DMS153 treated with DMSO at 0.1 percent for 48 hours (cell line): ENCODE measurements around the gene ATAD3B.
"Not testable (repeated sequence)": the region's sequence is repeated elsewhere in the genome, so short reads cannot be mapped to it uniquely, and the experiment has no call there.

ENCODE experiments used
- DNase-seq: peaks from one replicate; lab custom pipeline; 2025; ENCODE audit not compliant: unreplicated experiment; lab: John Stamatoyannopoulos, UW

The ATAD3B gene

DNA sequence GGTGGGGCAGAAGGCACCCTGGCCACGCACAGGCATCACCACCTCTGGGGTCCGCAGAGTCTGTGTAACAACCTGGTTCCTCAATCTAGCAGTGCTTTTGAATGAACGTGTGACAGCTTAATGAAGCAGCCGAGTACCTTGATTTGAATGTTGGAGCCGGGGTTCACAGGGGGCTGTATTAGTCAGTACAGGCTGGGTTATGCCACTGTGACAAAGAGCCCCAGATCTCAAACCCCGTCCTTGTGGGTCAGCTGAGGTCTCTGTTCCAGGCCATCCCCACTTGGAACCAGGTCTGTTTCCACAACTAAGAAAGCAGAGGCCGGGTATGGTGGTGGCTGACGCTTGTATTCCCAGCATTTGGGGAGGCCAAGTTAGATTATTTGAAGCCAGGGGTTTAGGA, 58.4 kb downstream of the ATAD3B start:
- DNase-seq = no peak

DNA sequence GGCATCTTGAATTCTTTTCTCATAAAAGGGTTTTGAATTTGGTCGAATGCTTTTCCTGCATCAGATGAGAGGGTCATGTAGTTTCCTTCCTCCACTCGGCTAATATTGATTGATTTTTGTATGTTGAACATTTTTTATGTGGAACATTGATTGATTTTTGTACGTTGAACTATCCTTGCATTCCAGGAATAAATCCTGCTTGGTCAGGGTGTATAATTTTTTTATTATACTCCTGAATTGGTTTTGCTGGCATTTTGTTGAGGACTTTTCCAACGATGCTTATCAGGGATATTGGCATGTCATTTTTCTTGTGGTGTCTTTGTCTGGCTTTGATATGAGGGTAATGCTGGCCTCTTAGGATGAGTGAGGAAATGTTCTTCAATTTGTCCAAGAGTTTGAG, 60.4 kb downstream of the ATAD3B start:
- no peak for DNase-seq

DNA sequence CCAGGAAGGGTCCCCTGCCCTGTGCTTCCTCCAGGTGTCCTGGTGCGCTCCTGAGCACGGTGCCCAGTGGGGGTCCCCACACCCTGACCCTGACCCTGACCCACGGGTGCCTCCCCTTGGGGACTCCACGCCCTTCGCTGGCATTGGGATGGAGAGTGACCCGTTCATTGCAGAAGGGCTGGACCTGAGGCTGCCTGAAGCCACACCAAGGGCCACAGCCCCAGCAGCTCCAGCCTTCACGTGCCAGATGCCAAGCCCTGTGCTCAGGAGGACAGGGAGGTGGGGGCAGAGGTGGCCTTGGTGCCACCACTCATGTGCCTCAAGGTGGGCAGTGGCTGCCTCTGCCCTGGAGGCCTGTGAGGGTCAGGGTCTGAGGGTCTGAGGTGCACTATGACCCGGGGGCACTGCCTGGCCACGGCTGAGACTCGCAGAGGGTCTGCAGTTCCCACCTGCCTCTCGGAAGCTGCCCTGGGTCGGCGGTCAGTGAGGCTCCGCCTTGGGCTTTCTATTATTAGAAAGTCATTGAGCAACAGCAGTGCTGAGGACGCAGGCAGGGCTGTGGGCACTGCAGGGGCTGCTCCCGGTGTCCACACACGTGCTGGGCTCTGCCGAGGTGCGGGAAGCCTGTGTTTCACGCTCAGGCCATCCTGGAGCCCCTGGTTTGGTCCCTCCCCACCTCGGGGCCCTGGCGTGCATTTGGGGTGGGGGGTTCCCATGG, 61.8 kb downstream of the ATAD3B start:
- not testable (repeated sequence) for DNase-seq

DNA sequence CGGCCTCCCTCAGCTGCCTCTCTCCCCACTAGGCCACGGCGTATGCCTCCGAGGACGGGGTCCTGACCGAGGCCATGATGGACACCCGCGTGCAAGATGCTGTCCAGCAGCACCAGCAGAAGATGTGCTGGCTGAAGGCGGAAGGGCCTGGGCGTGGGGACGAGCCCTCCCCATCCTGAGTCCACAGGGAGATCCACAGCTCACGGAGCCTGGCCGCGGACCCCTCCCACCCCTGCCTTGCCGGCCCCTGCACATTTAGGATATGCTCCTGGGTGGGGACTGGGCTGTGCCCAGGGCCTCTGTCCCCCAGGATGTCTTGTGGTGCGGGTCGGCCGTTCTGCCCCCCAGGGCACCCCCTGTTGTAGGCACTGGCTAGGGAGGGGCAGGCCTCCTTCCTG, 62.3 kb downstream of the ATAD3B start:
- DNase-seq = not testable (repeated sequence)

DNA sequence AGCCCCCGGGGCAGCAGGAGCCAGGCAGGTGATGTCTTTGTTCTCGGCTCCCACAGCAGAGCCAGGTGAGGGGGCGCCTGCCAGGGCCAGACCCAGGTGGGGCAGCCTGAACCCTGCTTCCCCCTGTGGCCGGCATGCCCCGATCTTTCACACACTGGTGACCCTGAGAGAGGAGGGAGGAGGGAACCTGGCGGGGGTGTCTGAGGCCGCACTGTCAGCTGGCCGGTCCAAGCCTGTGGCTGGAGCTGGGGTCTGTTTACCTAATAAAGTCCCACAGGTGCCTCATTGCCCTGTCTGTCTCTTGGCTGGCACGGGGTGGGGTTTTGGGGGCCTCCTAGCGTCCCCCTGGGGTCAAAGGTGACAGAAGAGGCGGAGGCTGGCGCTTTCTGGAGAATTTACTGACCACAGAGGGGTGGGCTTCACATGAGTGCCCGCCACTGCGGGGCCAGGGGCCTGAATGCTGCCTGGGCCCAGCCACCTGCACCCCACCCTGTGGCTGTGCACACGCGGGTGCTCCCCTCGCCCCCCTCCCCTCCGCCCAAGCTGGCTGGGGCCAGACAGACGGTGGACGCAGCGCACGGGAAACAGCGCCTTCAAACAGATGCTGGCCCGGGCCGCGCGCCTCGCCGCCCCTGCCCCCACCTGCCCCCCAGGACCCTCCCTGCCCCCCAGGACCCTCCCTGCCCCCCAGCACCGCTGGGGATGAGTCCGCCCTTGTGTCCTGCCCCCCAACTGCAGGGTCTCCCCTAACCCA, 63.0 kb downstream of the ATAD3B start:
- no peak for DNase-seq

DNA sequence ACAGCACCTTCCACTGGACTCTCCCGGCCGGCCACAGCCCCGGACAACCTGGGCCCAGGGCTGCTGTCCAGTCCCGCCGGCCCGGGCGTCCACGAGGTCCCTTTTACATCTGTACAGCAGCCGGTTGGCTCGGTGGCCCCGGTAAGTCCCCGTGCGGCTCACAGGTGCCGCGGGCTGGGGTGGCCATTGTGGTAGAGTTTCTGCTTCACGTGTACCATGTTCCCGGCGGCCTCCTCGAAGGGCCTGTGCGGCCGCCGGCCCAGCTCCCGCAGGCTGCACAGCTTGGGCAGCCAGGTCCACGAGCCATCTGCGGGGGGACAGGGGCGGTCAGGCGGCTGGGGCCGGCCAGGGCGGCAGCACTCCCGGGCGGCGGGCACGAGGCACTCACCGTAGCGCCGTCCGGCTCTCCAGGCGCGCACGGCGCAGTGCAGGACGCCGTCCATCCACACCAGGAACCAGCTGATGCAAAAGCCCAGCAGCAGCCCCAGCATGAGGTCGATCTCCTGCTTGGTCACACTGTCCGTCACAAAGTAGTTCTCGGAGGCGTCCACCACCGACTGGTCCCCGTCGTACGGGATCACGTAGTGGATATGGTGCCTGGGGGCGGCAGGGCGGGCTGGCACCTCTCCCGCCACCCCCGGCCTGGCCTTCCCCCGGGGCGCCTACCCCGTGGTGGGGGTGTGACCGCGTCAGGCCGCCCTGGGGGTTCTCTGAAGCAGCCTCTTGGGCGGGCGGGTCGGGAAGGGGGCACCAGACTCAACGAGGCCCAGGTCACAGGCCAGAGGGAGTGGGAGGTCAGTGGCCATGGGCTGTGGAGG, 63.8 kb downstream of the ATAD3B start:
- DNase-seq = no peak

DNA sequence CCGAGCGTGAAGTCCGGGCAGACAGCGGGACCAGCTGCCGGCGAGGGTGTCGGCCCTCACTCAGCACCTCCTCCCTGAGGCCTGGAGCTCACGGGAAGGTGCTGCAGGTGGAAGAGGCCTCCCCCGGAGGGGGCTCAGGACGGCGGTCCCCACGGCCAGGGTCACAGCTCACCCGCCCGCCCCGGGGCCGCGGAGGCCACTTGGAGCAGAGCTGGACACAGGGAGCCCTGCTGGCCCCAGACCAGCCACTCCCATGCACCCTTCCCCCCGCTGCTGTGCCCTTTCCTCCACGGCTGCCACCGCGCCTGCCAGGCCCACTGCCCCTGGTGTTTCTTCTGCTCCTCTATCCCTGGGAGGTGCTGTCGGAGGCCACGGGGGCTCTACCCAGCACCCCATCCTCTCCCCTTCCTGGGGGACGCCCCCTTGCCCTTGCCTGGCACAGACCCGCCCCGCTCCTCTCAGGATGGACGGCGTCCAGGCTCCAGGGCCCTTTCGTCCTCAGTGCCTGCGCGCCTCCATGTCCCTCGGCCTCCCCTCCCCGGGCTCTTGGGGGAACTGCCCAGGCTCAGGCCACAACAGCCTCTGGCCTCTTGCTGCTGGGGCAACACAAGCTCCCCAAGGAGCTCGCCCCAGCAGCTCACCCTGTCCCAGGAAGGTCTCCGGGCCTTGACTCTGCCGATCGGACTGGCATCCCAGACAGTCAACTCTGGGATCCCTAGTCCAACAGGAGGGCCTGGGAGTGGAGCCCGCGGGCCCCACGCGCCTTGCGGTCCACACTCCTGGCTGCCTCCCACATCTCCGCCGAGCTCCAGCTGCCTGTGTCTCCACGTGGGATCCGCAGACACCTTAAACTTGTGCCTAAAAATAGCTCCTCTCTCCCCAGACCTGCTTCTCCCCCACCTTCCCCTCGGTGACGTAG, 64.7 kb downstream of the ATAD3B start:
- no peak for DNase-seq

DNA sequence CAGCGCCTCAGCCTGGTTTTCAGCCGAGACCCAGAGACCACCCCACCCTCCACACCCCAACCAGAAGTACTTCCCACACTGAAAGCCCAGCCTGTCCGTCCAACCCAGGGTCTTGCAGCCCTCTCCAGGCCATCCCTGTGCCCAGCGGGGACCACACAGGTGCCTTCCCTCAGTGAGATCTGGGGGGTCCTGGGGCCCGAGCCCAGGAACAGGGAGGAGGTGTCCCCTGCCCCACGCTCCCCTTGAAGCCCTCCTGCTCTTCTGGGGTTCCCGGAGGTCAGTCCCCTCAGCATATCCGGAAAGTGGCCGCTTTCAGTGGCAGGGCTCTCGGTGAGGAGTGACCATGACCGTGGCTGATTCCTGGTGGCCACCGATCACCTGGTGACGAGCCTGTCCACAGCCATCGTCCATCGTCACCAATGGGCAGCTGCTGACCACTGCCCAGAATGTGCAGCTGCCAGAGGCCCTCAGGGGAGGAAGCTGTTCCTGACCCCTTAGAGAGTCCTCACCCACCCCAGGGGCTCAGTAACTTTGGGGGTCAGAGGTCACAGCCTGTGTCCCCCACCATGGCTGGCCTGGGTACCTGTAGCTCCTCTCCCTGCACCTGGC, 65.5 kb downstream of the ATAD3B start:
- DNase-seq = no peak

DNA sequence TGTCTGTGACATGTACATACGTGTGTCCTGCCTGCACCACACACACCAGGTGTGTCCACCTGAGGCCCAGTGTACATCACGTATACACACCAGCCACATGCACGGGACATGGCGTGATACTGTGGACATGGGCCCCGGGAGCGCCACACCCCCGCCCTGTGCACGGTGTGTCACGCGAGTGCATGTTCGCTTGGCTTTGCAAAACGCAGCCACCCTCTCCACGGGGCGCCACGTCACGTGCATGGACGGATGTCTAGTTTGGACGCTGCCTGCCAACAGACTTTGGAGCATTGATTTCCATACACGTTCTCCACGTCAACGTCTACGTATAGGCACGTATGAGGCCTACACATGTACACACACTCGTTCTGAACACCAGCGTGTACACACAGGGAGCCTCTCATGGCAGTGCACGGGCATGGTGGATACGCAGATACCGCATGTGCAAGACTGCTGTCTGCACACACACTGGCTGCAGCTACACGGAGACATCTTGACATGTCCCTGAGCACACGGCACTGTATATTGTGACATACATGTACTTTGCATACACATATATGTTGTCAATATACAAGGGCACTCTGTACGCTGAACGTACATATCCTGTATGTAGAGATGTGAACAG, 66.2 kb downstream of the ATAD3B start:
- DNase-seq = no peak

DNA sequence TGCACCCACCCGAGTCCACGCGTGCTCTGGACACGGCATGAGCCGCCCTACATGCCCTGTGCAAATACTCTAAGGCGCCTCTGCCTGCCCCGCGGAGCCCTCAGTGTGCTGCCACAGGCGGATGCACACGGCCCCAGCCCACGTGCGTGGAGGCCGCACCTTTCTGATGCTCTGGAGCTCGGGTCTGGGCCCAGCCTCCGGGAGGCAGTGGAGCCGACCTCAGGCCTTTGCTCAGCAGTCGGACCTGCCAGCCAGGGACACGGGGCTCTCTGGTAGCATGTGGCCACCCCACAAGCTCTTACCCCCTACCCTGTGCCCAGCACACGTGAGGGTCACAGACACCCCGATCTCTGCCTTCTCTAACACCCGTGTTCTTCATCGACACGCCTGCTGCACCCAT, 66.8 kb downstream of the ATAD3B start:
- no peak for DNase-seq

DNA sequence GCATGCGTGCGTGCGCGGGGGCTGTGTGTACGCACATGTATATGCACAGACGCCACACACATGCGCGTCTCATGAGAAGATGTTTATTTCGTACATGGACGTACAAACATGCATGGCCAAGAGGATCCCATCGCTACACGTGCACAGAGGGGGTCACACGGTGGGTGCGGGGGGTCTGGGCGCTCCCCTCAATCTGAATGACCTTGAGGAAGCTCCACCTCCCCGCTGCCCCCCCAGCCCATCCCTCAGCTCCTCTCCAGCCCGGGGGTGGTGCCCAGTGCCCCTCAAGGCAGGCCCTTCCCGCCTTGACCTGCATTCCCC, 67.4 kb downstream of the ATAD3B start:
- no peak for DNase-seq

DNA sequence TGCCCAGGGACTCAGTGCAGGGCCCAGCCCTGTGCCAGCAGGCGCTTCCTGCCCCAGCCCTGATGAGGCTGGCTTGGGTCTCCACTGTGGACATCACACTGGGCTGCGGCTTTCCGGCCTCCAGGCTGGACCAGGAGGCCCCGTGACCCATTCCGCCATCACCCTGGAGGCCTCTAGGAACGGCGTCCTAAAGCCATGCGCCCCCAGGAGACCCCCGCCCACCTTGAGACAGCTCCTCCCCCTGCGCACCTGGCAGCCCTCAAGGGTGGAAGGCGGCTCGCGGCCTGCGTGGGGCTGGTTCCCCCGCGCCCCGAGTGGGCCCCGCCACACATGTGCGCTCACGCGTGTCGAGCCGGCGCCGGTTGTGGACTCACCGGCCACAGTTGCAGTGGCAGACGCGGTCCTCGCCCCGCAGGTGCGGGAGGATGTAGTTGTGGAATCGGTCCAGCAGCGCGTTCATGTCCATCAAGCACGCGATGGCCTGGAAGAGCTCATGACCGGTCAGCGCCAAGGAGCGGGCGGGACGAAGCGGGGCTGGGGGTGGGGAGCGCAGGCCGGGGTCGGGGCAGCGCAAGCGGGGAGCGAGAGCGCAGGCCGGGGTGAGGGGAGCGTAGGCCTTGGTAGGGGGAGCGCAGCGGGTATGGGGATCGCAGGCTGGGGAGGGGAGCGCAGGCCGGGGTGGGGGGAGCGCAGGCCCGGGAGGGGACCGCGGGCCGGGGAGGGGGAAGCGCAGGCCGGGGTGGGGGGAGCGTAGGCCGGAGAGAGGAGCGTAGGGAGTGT, 67.9 kb downstream of the ATAD3B start:
- DNase-seq = no peak

DNA sequence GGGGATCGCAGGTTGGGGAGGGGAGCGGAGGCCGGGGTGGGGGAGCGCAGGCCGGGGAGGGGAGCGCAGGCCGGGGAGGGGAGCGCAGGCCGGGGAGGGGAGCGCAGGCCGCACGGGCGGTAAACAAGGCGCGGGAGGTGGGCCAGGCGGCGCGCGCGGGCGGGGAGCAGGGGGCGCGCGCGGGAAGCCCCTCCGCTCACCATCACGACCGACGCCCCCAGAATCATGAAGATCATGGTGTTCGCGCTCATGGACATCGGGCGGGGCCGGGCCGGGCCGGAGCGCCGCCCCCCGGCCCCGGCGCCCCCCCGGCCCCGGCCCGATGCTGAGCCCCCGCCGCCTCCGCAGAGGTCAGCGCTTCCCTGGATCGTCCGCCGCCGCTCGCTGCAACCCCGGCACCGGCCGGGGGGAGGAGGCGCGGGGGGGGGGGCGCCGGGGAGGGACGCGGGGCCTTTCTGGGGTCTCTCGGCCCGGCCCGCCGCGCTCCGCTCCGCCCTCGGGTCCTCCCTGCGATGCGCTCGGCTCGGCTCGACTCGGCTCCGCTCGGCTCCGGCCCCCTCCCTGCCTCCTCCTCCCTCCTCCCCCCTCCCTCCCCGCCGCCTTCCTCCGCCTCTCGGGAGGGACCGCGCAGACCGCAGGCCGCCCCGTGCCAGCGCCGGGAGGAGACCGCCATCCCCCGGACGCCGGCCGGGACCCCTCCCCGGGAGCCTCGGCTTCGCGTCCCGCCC, 68.7 kb downstream of the ATAD3B start, which contains the start of gene TMEM240:
Gene TMEM240 (minus strand): TSS at position 535 of the 728 bp plus-strand sequence. CDS start 278 bp downstream, at position 257.
- DNase-seq = no peak

DNA sequence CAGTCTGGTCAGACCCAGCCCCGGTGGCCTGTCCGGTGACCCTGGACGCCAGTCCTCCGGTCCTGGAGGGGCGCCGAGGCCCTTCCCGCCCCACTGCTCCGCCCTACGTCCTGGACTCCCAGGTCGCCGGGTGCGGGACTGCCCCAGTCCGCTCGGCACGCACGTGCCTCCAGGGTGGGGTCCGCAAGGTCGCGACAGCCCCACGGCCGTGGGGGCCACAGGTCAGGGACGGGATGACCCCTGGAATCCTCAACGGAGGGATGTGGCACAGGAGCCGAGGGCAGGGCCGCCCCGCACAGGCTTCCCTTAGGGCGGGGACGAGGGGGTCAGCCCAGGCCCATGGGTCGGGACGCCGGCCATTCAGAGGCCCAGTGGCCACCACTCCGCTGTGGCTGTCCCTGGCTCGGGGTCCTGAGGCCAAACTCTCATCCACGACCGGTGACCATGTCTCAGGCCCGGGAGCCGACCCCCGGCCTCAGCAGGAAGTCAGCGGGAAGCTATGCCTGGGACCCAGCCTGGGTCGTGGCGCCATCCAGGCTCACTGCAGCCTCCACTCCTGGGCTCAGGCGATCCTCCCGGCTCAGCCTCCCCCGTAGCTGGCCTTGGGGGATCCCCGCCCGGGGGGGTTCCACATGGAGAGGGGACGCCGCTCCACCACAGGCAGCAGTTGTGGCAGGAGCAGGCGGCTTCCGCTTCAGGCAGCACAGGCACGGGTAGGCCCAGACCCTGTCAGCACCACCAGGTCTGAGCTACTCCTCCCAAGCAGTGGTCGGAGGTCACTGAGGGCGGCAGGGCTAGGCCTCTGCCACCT, 69.5 kb downstream of the ATAD3B start:
- DNase-seq = no peak

DNA sequence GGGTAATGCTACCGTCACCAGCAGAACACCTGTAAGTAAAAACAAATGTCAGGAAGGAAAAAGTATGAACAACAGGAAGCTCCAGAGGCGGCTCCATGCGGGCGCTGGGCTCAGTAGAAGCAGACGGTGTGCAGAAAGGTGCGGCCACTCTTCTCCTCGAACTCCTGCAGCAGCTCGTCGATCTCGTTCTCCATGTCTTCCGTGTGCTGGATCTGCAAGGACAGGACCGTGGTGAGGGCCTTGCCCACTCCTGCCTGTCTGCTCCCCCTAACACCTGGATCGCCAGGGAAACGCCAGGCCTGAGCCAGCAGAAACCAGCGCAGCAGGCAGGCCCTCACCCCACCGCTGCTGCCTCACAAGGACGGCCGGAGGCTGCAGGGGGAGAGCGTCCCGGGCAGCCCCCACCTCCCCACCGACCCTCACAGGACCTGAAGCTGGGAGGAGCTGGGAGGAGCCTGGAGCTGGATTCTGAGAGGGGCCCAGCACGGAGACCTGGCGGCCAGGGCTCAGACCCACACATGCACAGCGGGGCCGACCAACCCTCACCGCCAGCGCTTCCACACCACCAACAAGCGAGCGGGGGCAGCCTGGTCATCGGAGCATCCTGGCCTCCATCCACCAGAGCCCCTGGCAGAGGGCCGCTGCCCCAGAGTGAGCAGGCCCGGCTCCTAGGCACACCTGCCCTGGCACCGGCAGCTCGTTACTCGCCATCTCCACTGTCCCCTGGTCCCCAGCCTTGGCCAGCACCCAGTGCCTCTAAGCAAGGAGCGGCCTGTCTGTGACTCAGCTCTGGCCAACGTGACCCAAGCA, 70.6 kb downstream of the ATAD3B start:
- DNase-seq = no peak

DNA sequence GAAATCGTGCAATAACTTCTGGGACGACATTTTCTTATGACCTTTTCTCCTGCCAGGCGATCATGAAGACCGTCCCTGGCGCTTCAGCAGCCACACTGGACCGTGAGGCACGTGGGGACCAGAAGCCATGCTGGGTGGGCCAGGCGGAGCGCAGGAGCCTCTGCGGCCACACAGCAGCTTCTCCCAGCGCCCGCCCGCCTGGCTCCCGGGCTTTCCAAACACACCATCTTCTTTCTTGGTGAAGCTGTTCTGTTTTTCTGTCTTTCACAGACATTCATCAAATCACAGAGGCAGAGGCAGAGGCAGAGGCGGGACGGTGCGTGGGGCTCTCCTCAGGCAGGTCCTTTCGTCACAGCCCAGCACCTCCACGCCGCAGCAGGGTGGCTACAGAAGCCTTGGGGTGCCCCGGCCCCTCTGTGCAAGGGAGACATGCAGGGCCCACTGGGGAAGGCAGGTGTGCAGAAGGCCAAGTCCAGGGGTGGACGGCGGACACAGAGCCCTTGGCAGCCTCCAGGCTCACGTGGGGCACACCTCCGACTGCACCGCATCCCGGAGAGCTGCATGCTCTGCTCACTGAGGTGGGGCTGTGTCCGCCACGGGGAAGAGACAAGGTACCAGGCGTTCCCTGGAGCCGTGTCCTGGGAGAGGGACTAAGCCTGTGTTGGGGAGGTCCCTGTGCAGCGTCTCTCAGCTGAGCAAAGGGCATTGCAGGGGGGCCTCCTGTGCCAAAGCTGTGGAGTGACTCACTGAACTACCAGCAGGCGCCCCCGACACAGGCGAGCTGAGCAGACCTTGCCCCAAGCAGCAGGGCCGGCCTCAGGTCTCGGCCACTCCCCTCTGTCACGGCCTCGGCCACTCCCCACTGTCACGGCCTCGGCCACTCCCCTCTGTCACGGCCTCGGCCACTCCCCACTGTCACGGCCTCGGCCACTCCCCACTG, 71.5 kb downstream of the ATAD3B start:
- DNase-seq = no peak
